SK-N-SH treated with all-trans-retinoic acid at 6 μM for 48 hours (cell line): ENCODE measurements around the gene MPP2.

ENCODE experiments used
- ATAC-seq: fragments of 200-7000 bp; cut with Tn5 transposase; 3 replicates; pipeline ENCODE4 v1.9.1; 2020; ENCODE audit warnings: mild to moderate bottlenecking, moderate library complexity
- ARNTL ChIP-seq: fragments of 450-650 bp; formaldehyde crosslinking; IDR thresholded peaks from 2 replicates; pipeline ENCODE4 v1.5.0; 2020; ENCODE audit warnings: low read depth, mild to moderate bottlenecking, moderate library complexity, borderline replicate concordance
- CREB5 ChIP-seq: fragments of 250-450 bp; sonication (Bioruptor Pico); IDR thresholded peaks from 2 replicates; pipeline ENCODE4 v1.5.1; 2020; ENCODE audit warnings: low read depth, mild to moderate bottlenecking, moderate library complexity
- CSDC2 ChIP-seq: fragments of 250-450 bp; sonication (Bioruptor Pico); IDR thresholded peaks from 2 replicates; pipeline ENCODE4 v1.5.0; 2020; ENCODE audit warnings: mild to moderate bottlenecking, moderate library complexity
- CSRNP3 ChIP-seq: fragments of 250-450 bp; sonication (Bioruptor Pico); IDR thresholded peaks from 2 replicates; pipeline ENCODE4 v1.5.1; 2021; ENCODE audit warnings: mild to moderate bottlenecking, moderate library complexity
- ESRRG ChIP-seq: fragments of 250-450 bp; sonication (Bioruptor Pico); IDR thresholded peaks from 2 replicates; pipeline ENCODE4 v1.6.1; 2021; ENCODE audit warnings: mild to moderate bottlenecking
- GLIS3 ChIP-seq: fragments of 250-450 bp; sonication (Bioruptor Pico); IDR thresholded peaks from 2 replicates; pipeline ENCODE4 v1.5.0; 2020; ENCODE audit warnings: mild to moderate bottlenecking, moderate library complexity
- ISL1 ChIP-seq: fragments of 250-450 bp; sonication (Bioruptor Pico); IDR thresholded peaks from 2 replicates; pipeline ENCODE4 v2.1.2; 2022; ENCODE audit warnings: mild to moderate bottlenecking, moderate library complexity
- OSR1 ChIP-seq: fragments of 250-450 bp; sonication (Bioruptor Pico); IDR thresholded peaks from 2 replicates; pipeline ENCODE4 v1.8.0; 2022; ENCODE audit warnings: moderate library complexity, mild to moderate bottlenecking, inconsistent platforms
- POU6F1 ChIP-seq: fragments of 250-450 bp; sonication (Bioruptor Pico); IDR thresholded peaks from 2 replicates; pipeline ENCODE4 v1.8.0; 2021; ENCODE audit warnings: low read depth, mild to moderate bottlenecking, moderate library complexity, borderline replicate concordance
- PPARA ChIP-seq: fragments of 250-450 bp; sonication (Bioruptor Pico); IDR thresholded peaks from 2 replicates; pipeline ENCODE4 v1.5.0; 2020; ENCODE audit warnings: mild to moderate bottlenecking, borderline replicate concordance
- RARB ChIP-seq: fragments of 250-450 bp; sonication (Bioruptor Pico); IDR thresholded peaks from 2 replicates; pipeline ENCODE4 v1.8.0; 2021; ENCODE audit warnings: mild to moderate bottlenecking, moderate library complexity
- SNAI2 ChIP-seq: fragments of 250-450 bp; sonication (Bioruptor Pico); IDR thresholded peaks from 2 replicates; pipeline ENCODE4 v1.5.0; 2020; ENCODE audit warnings: mild to moderate bottlenecking, moderate library complexity
- TCF4 ChIP-seq: fragments of 250-450 bp; sonication (Bioruptor Pico); IDR thresholded peaks from 2 replicates; pipeline ENCODE4 v1.8.0; 2021; ENCODE audit warnings: mild to moderate bottlenecking, moderate library complexity, borderline replicate concordance
- TOX ChIP-seq: fragments of 250-450 bp; sonication (Bioruptor Pico); IDR thresholded peaks from 2 replicates; pipeline ENCODE4 v1.8.0; 2021; ENCODE audit warnings: mild to moderate bottlenecking, moderate library complexity, borderline replicate concordance
- TSHZ2 ChIP-seq: fragments of 250-450 bp; sonication (Bioruptor Pico); IDR thresholded peaks from 2 replicates; pipeline ENCODE4 v1.5.0; 2020; ENCODE audit warnings: mild to moderate bottlenecking, moderate library complexity
- ZC3H10 ChIP-seq: fragments of 250-450 bp; sonication (Bioruptor Pico); IDR thresholded peaks from 2 replicates; pipeline ENCODE4 v1.5.1; 2021; ENCODE audit warnings: mild to moderate bottlenecking, moderate library complexity
- ZFP3 ChIP-seq: fragments of 250-450 bp; sonication (Bioruptor Pico); IDR thresholded peaks from 2 replicates; pipeline ENCODE4 v1.5.0; 2020; ENCODE audit warnings: mild to moderate bottlenecking, moderate library complexity
- ZFP30 ChIP-seq: fragments of 450-650 bp; formaldehyde crosslinking; IDR thresholded peaks from 2 replicates; pipeline ENCODE4 v1.5.0; 2022; ENCODE audit warnings: mild to moderate bottlenecking, moderate library complexity
- ZNF565 ChIP-seq: fragments of 450-650 bp; formaldehyde crosslinking; conservative IDR thresholded peaks from 2 replicates; pipeline ENCODE4 v1.5.0; 2020; ENCODE audit warnings: low read depth, mild to moderate bottlenecking, moderate library complexity
- ZNF70 ChIP-seq: fragments of 450-650 bp; formaldehyde crosslinking; IDR thresholded peaks from 2 replicates; pipeline ENCODE4 v1.5.0; 2020; ENCODE audit warnings: mild to moderate bottlenecking, moderate library complexity
- ZNF8 ChIP-seq: fragments of 450-650 bp; formaldehyde crosslinking; IDR thresholded peaks from 2 replicates; pipeline ENCODE4 v1.5.0; 2020; ENCODE audit warnings: mild to moderate bottlenecking, moderate library complexity

MPP2 gene

GRCh38 chr17:43938838-43939182, 31.5 kb upstream of the MPP2 start:
- TF ChIP-seq ISL1 (CRISPR knock-in tag) (no peak), TCF4 (no peak), SNAI2 (CRISPR knock-in tag) (no peak), ZNF8 (CRISPR knock-in tag) (no peak), ZFP3 (no peak), RARB (no peak), PPARA (CRISPR knock-in tag) (no peak), CREB5 (CRISPR knock-in tag) (no peak), ZC3H10 (CRISPR knock-in tag) (no peak), ESRRG (no peak), ZNF70 (CRISPR knock-in tag) (no peak), TOX (no peak), OSR1 (CRISPR knock-in tag) (no peak), ARNTL (CRISPR knock-in tag) (no peak), TSHZ2 (CRISPR knock-in tag) (no peak), CSRNP3 (CRISPR knock-in tag) (no peak)
- no peak for ATAC-seq

GRCh38 chr17:43936434-43936833, 29.1 kb upstream of the MPP2 start:
- TF ChIP-seq TSHZ2 (CRISPR knock-in tag): no peak
- no peak for TF ChIP-seq POU6F1
- TF ChIP-seq, all 23 proteins: peak for 0
- ATAC-seq: no peak

GRCh38 chr17:43935926-43936261, 28.6 kb upstream of the MPP2 start:
- ATAC-seq: no peak
- TF ChIP-seq CSDC2 (CRISPR knock-in tag): no peak
- no peak for TF ChIP-seq PPARA (CRISPR knock-in tag)
- TF ChIP-seq ZC3H10 (CRISPR knock-in tag): no peak

GRCh38 chr17:43935204-43935925, 28.0 kb upstream of the MPP2 start:
- no peak for TF ChIP-seq OSR1 (CRISPR knock-in tag)
- TF ChIP-seq ZC3H10 (CRISPR knock-in tag): no peak
- no peak for TF ChIP-seq PPARA (CRISPR knock-in tag)
- TF ChIP-seq ZNF565 (CRISPR knock-in tag): no peak
- TF ChIP-seq RARB: no peak
- TF ChIP-seq ZFP30 (CRISPR knock-in tag): no peak
- TF ChIP-seq ARNTL (CRISPR knock-in tag): no peak
- TF ChIP-seq ZFP3: no peak
- TF ChIP-seq POU6F1: no peak
- no peak for TF ChIP-seq ESRRG
- no peak for TF ChIP-seq GLIS3 (CRISPR knock-in tag)
- no peak for ATAC-seq
